Fibroblast of lung (primary cell): ENCODE results near the gene PTPRM. TPM values are rescaled to one million over a fixed set of nuclear protein-coding genes. Genes with fewer than 3 reads are reported as not detected.

ENCODE experiments used
- DNase-seq, 2 donors: peaks; one replicate each; pipeline versions ENCODE4 v3.0.0 to v3.0.0-alpha.2; 2010; ENCODE audit warnings: low read depth in 2 of 2
- H2AFZ ChIP-seq: 2 replicates; pipeline ENCODE4 v1.5.1; 2012; ENCODE audit warnings: low read length, control low read depth, inconsistent platforms
- H3K27ac ChIP-seq: 2 replicates; pipeline ENCODE4 v1.5.1; 2011; ENCODE audit warnings: low read length, control low read depth; ENCODE audit not compliant: insufficient read depth
- H3K27me3 ChIP-seq: 2 replicates; pipeline ENCODE4 v1.5.1; 2011; ENCODE audit warnings: mild to moderate bottlenecking, low read length; ENCODE audit not compliant: control insufficient read depth, insufficient read depth
- H3K36me3 ChIP-seq: 2 replicates; pipeline ENCODE4 v1.5.1; 2011; ENCODE audit warnings: low read length; ENCODE audit not compliant: control insufficient read depth, insufficient read depth
- H3K4me1 ChIP-seq: 2 replicates; pipeline ENCODE4 v1.5.1; 2011; ENCODE audit warnings: low read length; ENCODE audit not compliant: control insufficient read depth, insufficient read depth; ENCODE audit errors: extremely low read depth
- H3K4me2 ChIP-seq: 2 replicates; pipeline ENCODE4 v1.5.1; 2011; ENCODE audit warnings: low read length, control low read depth; ENCODE audit not compliant: insufficient read depth; ENCODE audit errors: extremely low read depth
- H3K4me3 ChIP-seq, 4 experiments: fragments of 200-600 bp in 1 of 4; sonication (generic) in 1 of 4; replicated peaks in 1 of 4; 2 replicates each; pipeline ENCODE4 v1.5.1; 2011 to 2016; ENCODE audit warnings: low read length in 4 of 4, low read depth in 3 of 4, mild to moderate bottlenecking in 3 of 4, control low read depth in 2 of 4, inconsistent platforms in 1 of 4, mixed read lengths in 1 of 4; ENCODE audit not compliant: insufficient read depth in 1 of 4; ENCODE audit errors: control extremely low read depth in 1 of 4
- H3K79me2 ChIP-seq: 2 replicates; pipeline ENCODE4 v1.5.1; 2012; ENCODE audit warnings: mild to moderate bottlenecking, low read length, inconsistent platforms; ENCODE audit not compliant: control insufficient read depth, insufficient read depth
- H3K9ac ChIP-seq: 2 replicates; pipeline ENCODE4 v1.5.1; 2011; ENCODE audit warnings: mild to moderate bottlenecking, low read length, control low read depth; ENCODE audit not compliant: insufficient read depth
- H3K9me3 ChIP-seq: 2 replicates; pipeline ENCODE4 v1.5.1; 2012; ENCODE audit warnings: low read depth, low read length; ENCODE audit not compliant: control insufficient read depth, insufficient read depth
- H4K20me1 ChIP-seq: 2 replicates; pipeline ENCODE4 v1.5.1; 2011; ENCODE audit warnings: low read length; ENCODE audit not compliant: control insufficient read depth, insufficient read depth; ENCODE audit errors: extremely low read depth
- EZH2 ChIP-seq: IDR thresholded peaks from 2 replicates; pipeline ENCODE4 v1.5.1; 2012; ENCODE audit warnings: low read length, control low read depth, mild to moderate bottlenecking; ENCODE audit errors: missing control alignments
- polyA plus RNA-seq, 2 donors: library from polyadenylated mRNA; depleted of rRNA in 1 of 2; stranded (reverse) in 1 of 2; unstranded in 1 of 2; fragments of >200 nt; gene quantifications; 2 replicates each; pipeline ENCODE4 v1.2.1, GENCODE V29; 2011 to 2012; ENCODE audit warnings: missing spikeins in 1 of 2
- total RNA-seq: library from RNA; depleted of rRNA; stranded (reverse); fragments of >200 nt; gene quantifications from 2 replicates; pipeline ENCODE4 v1.2.1, GENCODE V29; 2014
- TF ChIP-seq, protein P1 (sequence below), 2 donors: IDR thresholded peaks in 1 of 2; conservative IDR thresholded peaks in 1 of 2; 1 replicate in 1 of 2; 2 replicates in 1 of 2; pipeline ENCODE4 v1.5.1; 2011 to 2012; ENCODE audit warnings: low read length in 2 of 2, control low read depth in 1 of 2, inconsistent platforms in 1 of 2, low read depth in 1 of 2, mild to moderate bottlenecking in 1 of 2

Gene PTPRM
- total and polyA plus RNA-seq, 2 donors (not counting 1 experiment from before 2014, with no cell fraction given) = 86.6 to 87.0 TPM

DNA sequence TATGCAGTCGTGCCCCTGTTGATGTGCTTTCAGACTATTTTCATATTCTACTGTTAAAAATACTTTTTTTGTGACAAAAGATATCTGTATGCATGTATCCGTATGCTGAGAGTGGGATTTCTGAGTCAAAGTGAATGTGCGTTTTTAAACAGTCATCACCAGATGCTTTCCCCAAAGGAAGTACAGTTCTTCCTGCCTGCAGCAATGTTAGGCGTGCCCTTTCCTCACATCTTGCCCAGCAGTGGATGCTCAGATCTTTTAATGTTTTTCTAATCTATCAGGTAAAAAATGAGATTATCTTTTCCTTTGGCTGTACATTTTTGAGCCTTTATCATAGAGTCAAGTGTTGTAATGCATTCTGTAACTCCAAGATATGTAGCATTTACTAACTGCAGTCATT lies 111.7 kb downstream of the PTPRM start:
- Histone ChIP-seq H3K9ac (no peak overlapping the region), H3K9me3 (no peaks in the 10 kb centered on the region), H4K20me1 (no peaks in the 10 kb centered on the region), H3K4me2 (no peak overlapping the region), H3K27me3 (no peaks in the 10 kb centered on the region), H3K4me1 (no peaks in the 10 kb centered on the region), H3K79me2 (no peaks in the 10 kb centered on the region), H3K36me3 (no peaks in the 10 kb centered on the region), H3K27ac (no peak overlapping the region), H3K4me3 (no peak overlapping the region), H2AFZ (no peak overlapping the region)
- no peak for DNase-seq
- TF ChIP-seq, protein P1, sequence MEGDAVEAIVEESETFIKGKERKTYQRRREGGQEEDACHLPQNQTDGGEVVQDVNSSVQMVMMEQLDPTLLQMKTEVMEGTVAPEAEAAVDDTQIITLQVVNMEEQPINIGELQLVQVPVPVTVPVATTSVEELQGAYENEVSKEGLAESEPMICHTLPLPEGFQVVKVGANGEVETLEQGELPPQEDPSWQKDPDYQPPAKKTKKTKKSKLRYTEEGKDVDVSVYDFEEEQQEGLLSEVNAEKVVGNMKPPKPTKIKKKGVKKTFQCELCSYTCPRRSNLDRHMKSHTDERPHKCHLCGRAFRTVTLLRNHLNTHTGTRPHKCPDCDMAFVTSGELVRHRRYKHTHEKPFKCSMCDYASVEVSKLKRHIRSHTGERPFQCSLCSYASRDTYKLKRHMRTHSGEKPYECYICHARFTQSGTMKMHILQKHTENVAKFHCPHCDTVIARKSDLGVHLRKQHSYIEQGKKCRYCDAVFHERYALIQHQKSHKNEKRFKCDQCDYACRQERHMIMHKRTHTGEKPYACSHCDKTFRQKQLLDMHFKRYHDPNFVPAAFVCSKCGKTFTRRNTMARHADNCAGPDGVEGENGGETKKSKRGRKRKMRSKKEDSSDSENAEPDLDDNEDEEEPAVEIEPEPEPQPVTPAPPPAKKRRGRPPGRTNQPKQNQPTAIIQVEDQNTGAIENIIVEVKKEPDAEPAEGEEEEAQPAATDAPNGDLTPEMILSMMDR (conservative IDR thresholded peaks at IDR 0.05 in 1 of 2, IDR thresholded peaks at IDR 0.05 in 1 of 2; ENCODE audit: low read depth in 1 of 2, low read length in 2 of 2) = no peak
- TF ChIP-seq EZH2 = no peak

DNA sequence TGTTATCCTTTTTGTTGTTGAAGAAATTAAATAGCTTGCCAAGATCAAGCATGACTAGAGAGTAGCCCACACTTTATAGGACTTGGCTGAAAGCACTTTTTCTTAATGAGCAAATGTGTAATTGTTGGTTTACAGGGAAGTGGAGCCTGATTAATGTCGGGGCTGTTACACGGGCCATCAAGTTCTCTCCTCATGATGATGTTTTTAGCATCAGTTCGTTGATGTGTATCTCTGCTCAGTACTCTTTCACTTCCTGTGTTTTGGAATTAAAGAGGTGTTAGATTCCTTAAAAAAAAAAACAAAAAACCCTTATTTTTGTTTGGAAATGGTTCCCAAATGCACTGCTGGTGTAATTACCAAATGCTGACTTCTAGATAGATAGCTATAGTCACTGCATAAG lies 114.2 kb downstream of the PTPRM start:
- H3K9ac ChIP-seq = no peak overlapping the region

DNA sequence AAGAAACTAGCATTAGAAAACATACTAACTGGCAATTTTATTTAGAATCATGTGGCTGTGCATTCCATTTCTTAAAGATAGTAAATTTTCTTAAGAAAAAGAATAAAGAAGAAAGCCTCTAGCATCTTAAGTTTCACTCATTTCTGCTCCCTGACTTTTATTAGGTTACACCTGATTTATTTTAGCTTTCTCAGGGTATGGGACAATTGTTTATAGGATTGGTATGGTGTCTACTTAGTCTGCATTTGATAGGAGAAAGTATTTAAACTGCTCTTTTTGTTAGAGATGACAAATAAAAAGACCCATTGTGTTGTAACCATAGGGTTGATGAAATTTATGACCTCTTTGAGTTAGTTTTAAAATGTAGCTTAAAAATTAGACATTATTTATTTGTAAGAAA lies 115.2 kb downstream of the PTPRM start:
- Histone ChIP-seq H3K4me3 (no peak overlapping the region), H3K27ac (no peak overlapping the region), H3K27me3 (no peaks in the 10 kb centered on the region), H4K20me1 (no peaks in the 10 kb centered on the region), H2AFZ (no peak overlapping the region), H3K36me3 (no peaks in the 10 kb centered on the region), H3K9me3 (no peaks in the 10 kb centered on the region), H3K9ac (no peak overlapping the region), H3K4me2 (no peak overlapping the region), H3K4me1 (no peaks in the 10 kb centered on the region), H3K79me2 (no peaks in the 10 kb centered on the region)
- no peak for TF ChIP-seq EZH2
- TF ChIP-seq, protein P1 (conservative IDR thresholded peaks at IDR 0.05 in 1 of 2, IDR thresholded peaks at IDR 0.05 in 1 of 2; ENCODE audit: low read depth in 1 of 2, low read length in 2 of 2) = no peak
- no peak for DNase-seq

More for the DNA sequence above, 114.2 kb downstream of the PTPRM start:
- TF ChIP-seq, protein P1 (conservative IDR thresholded peaks at IDR 0.05 in 1 of 2, IDR thresholded peaks at IDR 0.05 in 1 of 2; ENCODE audit: low read depth in 1 of 2, low read length in 2 of 2) = no peak
- no peak for TF ChIP-seq EZH2
- Histone ChIP-seq H3K27ac (no peak overlapping the region), H3K4me3 (no peak overlapping the region), H3K27me3 (no peaks in the 10 kb centered on the region), H3K4me2 (no peak overlapping the region), H3K4me1 (no peaks in the 10 kb centered on the region), H3K36me3 (no peaks in the 10 kb centered on the region), H3K79me2 (no peaks in the 10 kb centered on the region), H3K9me3 (no peaks in the 10 kb centered on the region), H4K20me1 (no peaks in the 10 kb centered on the region), H2AFZ (no peak overlapping the region)
- no peak for DNase-seq
